ENCODE results near the gene TSPYL4.

GRCh38 chr6:116292553-116292952, 38.7 kb upstream of the TSPYL4 start:
- TF ChIP-seq EZH2 (IDR thresholded peaks at IDR 0.05) (no peak), EZH2phosphoT487 (IDR thresholded peaks at IDR 0.05) (no peak)
- TF ChIP-seq, protein P1, sequence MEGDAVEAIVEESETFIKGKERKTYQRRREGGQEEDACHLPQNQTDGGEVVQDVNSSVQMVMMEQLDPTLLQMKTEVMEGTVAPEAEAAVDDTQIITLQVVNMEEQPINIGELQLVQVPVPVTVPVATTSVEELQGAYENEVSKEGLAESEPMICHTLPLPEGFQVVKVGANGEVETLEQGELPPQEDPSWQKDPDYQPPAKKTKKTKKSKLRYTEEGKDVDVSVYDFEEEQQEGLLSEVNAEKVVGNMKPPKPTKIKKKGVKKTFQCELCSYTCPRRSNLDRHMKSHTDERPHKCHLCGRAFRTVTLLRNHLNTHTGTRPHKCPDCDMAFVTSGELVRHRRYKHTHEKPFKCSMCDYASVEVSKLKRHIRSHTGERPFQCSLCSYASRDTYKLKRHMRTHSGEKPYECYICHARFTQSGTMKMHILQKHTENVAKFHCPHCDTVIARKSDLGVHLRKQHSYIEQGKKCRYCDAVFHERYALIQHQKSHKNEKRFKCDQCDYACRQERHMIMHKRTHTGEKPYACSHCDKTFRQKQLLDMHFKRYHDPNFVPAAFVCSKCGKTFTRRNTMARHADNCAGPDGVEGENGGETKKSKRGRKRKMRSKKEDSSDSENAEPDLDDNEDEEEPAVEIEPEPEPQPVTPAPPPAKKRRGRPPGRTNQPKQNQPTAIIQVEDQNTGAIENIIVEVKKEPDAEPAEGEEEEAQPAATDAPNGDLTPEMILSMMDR (IDR thresholded peaks at IDR 0.05) = no peak

All from neural progenitor cell (in vitro differentiated cells).